Large intestine (tissue), 3 donors: ENCODE results near the gene PLCB1. TPM values are rescaled to one million over a fixed set of nuclear protein-coding genes. Genes with fewer than 3 reads are reported as not detected.

Experiments
- DNase-seq, 2 donors: peaks; one replicate each; pipeline versions ENCODE4 v3.0.0 to v3.0.0-alpha.2; 2013
- H3K27ac ChIP-seq: one replicate; pipeline ENCODE4 v1.5.1; 2013; ENCODE audit warnings: low read length
- H3K27me3 ChIP-seq: 2 replicates; pipeline ENCODE4 v1.6.1; 2013; ENCODE audit warnings: low read length; ENCODE audit not compliant: control insufficient read depth, insufficient read depth
- H3K36me3 ChIP-seq: 2 replicates; pipeline ENCODE4 v1.6.1; 2013; ENCODE audit warnings: low read length; ENCODE audit not compliant: control insufficient read depth, insufficient read depth
- H3K4me1 ChIP-seq: one replicate; pipeline ENCODE4 v1.6.1; 2013; ENCODE audit warnings: low read length; ENCODE audit not compliant: control insufficient read depth, insufficient read depth
- H3K4me3 ChIP-seq: one replicate; pipeline ENCODE4 v1.5.1; 2013; ENCODE audit warnings: low read length
- H3K9me3 ChIP-seq: one replicate; pipeline ENCODE4 v1.6.1; 2013; ENCODE audit warnings: mild to moderate bottlenecking, low read depth, low read length, moderate library complexity; ENCODE audit not compliant: control insufficient read depth
- WGBS: methylation state at CpG from one replicate; pipeline ENCODE4 v1.1.5; 2013; ENCODE audit warnings: low lambda C conversion rate; ENCODE audit not compliant: insufficient coverage; 5-methylcytosine and 5-hydroxymethylcytosine counted together
- polyA plus RNA-seq: library from polyadenylated mRNA; unstranded; fragments of 120-200 nt; gene quantifications from one replicate; pipeline ENCODE4 v1.2.1, GENCODE V29; 2013

The PLCB1 gene
- polyA plus RNA-seq, 1 donor: 7.4 TPM

DNA sequence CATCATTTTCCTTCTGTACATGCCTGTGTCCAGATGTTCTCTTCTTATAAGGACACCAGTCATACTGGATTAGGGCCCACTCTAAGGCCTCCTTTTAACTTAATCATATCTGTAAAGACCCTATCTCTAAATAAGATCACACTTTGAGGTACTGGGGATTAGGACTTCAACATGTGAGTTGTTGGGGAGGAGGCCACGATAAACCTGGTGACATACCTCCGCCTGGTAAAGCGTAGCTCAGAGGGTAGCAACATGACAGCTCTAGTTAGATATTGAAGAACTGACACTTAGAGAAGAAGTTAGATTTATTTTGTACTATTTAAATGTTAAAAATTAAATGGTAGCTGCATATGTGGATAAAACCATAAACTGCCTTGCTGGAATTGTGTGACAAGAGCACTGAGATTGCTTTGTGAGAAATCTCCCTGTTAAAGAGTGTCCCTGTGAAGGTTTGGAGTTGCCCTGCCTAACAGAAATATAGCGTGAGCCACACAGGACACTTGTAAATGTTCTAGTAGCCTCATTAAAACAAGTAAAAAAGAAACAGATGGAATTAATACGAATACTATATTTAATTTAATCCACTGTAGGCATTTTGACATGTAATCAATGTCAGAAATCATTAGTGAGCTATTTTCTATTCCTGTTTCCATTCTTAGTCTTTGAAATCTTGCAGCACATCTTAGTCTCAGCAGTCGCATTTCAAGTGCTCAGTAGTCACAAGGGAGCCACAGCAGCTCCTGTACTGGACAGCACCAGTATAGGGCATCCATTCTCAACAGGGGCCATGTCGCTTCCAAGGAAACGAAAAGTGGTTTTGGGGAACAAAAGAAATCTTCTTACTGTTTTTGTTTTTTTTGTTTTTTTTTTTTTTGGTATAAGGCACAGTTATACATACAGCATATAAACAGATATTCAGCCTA lies 13.4 kb downstream of the PLCB1 start:
- no peaks in the 10 kb centered on the region for H3K27me3 ChIP-seq
- H3K4me3 ChIP-seq: no peak overlapping the region
- 100% methylated on average over 3 of the region's 8 CpGs for WGBS
- no peaks in the 10 kb centered on the region for H3K36me3 ChIP-seq
- no peaks in the 10 kb centered on the region for H3K9me3 ChIP-seq
- no peak for DNase-seq
- no peak overlapping the region for H3K27ac ChIP-seq
- H3K4me1 ChIP-seq: no peaks in the 10 kb centered on the region

DNA sequence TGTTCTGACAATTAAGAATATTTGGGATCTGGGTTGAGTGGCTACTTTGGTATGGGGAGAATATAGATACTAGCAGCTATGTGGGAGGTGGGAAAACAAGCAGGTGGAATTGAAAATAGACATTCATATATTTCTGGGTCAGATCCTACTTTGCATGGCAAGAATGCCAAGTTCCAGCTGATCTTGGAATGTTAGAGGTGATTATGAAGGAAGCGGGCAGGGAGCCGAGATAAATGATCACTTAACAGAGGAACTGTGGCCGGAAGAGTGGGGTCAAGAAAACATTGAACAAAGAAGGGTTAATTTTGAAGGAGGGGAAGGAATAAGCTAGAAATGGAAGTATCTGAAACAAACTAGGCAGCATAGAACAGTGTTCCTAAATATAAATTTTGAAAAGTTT lies 15.4 kb downstream of the PLCB1 start:
- H3K36me3 ChIP-seq: no peaks in the 10 kb centered on the region

DNA sequence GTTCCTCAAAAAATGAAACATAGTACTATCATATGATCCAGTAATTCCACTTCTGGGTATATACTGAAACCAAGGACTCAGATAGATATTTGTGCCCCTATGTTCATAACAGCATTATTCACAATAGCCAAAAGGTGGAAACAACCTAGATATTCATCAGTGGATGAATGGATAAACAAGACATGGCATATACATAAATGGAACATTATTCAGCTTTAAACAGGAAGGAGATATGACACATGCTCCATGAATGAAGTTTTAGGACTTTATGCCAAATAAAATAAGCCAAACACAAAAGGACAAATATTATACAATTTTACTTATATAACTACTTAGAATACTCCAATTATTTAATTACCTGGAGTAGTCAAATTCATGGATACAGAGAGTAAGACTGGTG lies 16.4 kb downstream of the PLCB1 start:
- no peaks in the 10 kb centered on the region for H3K9me3 ChIP-seq
- no peak overlapping the region for H3K27ac ChIP-seq
- H3K4me3 ChIP-seq: no peak overlapping the region
- no peak for DNase-seq
- no peaks in the 10 kb centered on the region for H3K27me3 ChIP-seq
- no peaks in the 10 kb centered on the region for H3K36me3 ChIP-seq
- H3K4me1 ChIP-seq: no peaks in the 10 kb centered on the region

More for the DNA sequence above, 15.4 kb downstream of the PLCB1 start:
- no peak for DNase-seq
- WGBS: 100% methylated on average over 1 of the region's 3 CpGs
- H3K4me1 ChIP-seq: no peaks in the 10 kb centered on the region
- no peaks in the 10 kb centered on the region for H3K9me3 ChIP-seq
- no peaks in the 10 kb centered on the region for H3K27me3 ChIP-seq
- H3K4me3 ChIP-seq: no peak overlapping the region
- no peak overlapping the region for H3K27ac ChIP-seq

DNA sequence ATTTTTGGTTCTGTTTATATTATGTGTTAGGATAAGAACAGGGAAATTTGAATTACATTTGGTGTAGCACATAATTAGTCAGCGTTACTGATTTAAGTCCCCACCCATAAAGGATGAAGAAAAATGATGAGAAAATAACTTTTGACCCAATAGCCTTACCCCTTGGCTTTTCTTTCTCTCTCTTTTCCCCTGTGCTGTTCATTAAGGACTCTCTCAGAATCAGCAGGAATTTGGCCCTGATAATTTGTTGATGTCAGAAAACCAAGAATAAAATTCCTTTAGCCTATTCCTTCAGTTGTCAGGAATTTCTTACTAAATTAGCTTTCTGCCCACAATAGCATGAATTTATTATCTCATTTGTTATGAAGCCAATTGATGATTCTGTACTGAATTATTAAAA lies 18.5 kb downstream of the PLCB1 start:
- Histone ChIP-seq H3K27ac (no peak overlapping the region), H3K4me1 (no peaks in the 10 kb centered on the region), H3K4me3 (no peak overlapping the region), H3K9me3 (no peaks in the 10 kb centered on the region), H3K27me3 (no peaks in the 10 kb centered on the region), H3K36me3 (no peaks in the 10 kb centered on the region)
- WGBS: 71% methylated on average over 1 of the region's 1 CpG
- DNase-seq: no peak

DNA sequence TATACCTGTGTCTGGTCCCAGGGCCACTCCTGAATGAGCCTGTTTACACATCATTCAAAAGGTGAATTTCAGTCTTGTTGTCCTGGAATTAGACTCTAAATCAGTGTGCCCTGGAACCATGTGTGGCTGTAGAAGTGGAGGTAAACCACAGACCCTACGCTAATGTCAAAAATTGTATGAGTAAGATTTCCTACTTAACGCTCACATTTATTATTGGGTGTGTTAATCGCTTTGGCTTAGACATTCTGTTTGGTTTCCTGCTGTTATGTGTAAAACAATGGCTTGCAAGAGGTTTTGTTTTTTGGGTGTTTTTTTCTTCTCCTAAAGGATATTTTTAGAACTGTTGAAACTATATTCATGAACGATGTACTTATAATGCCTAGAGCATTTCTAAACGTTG lies 19.3 kb downstream of the PLCB1 start:
- no peak overlapping the region for H3K4me3 ChIP-seq
- H3K36me3 ChIP-seq: no peaks in the 10 kb centered on the region
- no peaks in the 10 kb centered on the region for H3K4me1 ChIP-seq
- H3K27ac ChIP-seq: no peak overlapping the region
- no peaks in the 10 kb centered on the region for H3K27me3 ChIP-seq
- H3K9me3 ChIP-seq: no peaks in the 10 kb centered on the region
- no peak for DNase-seq
- 92% methylated on average over 2 of the region's 5 CpGs for WGBS

DNA sequence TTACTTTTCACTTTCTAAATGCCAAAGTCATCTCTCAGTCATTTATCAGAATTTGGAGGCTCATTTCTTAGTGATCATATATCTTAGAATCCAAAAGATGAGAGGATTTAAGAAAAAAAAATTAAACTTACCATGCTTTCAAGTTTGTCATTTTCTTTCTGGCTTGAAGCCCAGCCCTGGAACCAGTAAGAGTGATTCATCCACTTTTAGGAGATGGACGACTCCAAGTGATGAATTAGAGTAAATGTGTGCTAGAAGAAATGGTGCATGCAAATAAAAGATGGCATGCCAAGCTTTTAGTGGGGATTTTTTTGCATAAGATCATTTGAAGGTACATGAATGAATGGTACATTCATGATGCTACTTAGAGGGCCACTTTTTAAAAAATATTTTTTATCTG lies 20.1 kb downstream of the PLCB1 start:
- 83% methylated on average over 1 of the region's 1 CpG for WGBS
- H3K36me3 ChIP-seq: no peaks in the 10 kb centered on the region
- H3K4me1 ChIP-seq: no peaks in the 10 kb centered on the region
- H3K27ac ChIP-seq: no peak overlapping the region
- no peaks in the 10 kb centered on the region for H3K27me3 ChIP-seq
- no peak for DNase-seq
- no peak overlapping the region for H3K4me3 ChIP-seq
- H3K9me3 ChIP-seq: no peaks in the 10 kb centered on the region

DNA sequence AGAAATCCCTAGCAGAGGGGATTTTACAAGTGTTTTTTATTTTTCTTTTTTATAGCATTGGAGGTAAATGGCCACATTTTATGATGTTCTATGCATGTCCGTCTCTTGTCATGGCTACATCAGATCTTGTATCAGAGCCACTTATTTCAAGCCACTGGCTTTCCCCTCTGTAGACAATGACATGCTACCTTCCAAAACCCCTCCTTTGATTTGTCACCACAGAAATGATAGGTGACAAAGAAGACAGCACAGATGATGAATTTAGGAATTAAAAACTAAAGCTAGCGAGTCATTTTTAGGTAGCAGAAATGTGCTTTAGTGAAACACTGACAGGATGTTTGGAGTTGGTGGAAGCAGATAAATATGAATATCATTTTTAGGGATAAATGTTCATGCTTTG lies 20.8 kb downstream of the PLCB1 start:
- WGBS: 100% methylated on average over 2 of the region's 2 CpGs
- H3K36me3 ChIP-seq: no peaks in the 10 kb centered on the region
- no peak for DNase-seq
- no peaks in the 10 kb centered on the region for H3K9me3 ChIP-seq
- no peak overlapping the region for H3K27ac ChIP-seq
- H3K27me3 ChIP-seq: no peaks in the 10 kb centered on the region
- no peaks in the 10 kb centered on the region for H3K4me1 ChIP-seq
- H3K4me3 ChIP-seq: no peak overlapping the region

DNA sequence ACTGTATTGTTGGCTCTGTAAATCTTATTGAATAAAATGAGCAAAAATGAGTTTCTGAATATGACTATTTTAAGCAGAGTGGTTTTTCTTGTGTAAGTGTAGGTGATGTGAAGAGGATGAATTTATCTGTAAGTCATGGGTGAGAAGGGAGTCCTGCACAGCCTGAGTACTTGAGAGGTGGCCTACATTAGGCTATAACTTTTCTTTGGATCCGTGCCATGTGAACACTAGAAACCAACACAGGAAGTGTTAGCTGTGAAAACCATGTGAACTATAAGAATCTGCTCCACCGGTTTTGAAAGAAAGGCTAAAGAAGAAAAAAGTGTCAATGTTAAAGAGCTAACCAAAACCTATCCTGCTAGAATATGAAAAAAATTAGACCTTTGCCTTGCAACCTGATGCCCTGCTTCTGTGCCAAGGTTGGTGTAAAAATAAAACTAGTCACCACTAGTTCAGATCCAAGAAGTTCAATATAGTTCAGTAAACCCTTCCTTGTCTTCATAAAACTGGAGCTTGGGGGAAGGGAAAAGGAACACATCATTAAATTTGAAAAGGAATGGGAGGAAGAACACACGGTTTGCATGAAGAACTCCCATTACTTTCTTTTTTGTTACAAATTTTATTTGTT lies 21.3 kb downstream of the PLCB1 start:
- Histone ChIP-seq H3K27ac (no peak overlapping the region), H3K4me3 (no peak overlapping the region), H3K4me1 (no peaks in the 10 kb centered on the region), H3K9me3 (no peaks in the 10 kb centered on the region), H3K27me3 (no peaks in the 10 kb centered on the region), H3K36me3 (no peaks in the 10 kb centered on the region)
- no CpG with 5 or more reads among the region's 3 CpGs for WGBS
- DNase-seq: no peak

DNA sequence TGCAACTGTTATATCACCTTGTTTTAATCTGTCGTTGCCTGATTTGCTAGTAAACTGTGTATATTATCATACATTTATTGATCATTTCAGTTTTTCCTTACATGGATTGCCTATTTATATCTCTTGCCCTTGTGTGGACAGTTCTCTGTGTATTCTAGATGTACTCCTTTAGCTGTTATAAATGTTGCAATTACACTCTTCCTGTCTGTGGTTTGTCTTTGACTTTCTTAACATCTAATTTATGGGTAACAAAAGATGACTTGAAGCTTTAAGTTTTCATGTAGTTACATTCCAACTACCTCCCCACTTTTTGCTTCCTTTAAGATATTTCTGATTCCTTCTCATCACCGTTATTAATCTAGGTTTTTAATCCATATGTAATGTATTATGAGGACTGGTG lies 22.6 kb downstream of the PLCB1 start:
- no peak for DNase-seq
- no peaks in the 10 kb centered on the region for H3K27me3 ChIP-seq
- no peak overlapping the region for H3K4me3 ChIP-seq
- H3K27ac ChIP-seq: no peak overlapping the region
- no peaks in the 10 kb centered on the region for H3K4me1 ChIP-seq
- 100% methylated on average over 1 of the region's 2 CpGs for WGBS
- H3K36me3 ChIP-seq: no peaks in the 10 kb centered on the region
- H3K9me3 ChIP-seq: no peaks in the 10 kb centered on the region

DNA sequence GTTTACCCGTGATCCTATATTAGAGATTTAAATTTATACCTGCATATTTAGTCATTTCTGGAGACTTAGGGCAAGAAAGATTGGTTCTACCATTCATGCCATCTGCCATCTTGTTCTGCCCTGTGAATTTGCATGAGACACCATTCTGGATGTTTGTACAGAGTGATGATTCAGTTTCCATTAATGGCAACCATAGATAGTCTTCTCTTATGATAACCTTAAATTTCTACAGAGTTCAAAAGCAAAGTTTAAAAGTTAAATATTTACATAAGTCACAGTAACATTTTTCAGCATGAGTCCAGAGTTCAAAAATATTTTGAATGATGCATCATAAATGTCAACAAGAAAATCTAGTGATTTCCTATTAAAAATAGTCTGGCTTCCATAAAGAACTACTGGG lies 23.2 kb downstream of the PLCB1 start:
- Histone ChIP-seq H3K9me3 (no peaks in the 10 kb centered on the region), H3K27me3 (no peaks in the 10 kb centered on the region), H3K4me1 (no peaks in the 10 kb centered on the region), H3K4me3 (no peak overlapping the region), H3K36me3 (no peaks in the 10 kb centered on the region), H3K27ac (peak overlapping the region; percentile 22)
- WGBS: 100% methylated on average over 1 of the region's 1 CpG
- no peak for DNase-seq

DNA sequence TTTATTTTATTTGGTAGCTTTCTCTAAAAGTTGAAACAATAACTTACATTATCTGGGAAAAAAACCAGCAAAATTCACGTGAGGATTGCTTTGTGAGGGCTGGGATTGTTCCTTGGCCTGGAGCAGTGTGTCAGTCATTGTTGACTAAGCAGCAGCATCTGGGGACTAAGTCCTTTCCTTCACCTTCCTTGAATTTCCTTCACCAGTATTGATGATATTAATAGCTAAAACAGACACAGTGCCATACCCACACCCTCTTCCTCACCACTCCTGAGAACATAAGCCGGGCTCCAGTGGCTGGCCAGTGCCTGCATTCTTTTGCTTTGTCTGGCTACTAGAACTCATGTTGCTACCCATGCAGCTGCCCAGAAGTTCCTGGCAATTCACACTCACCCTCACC lies 23.7 kb downstream of the PLCB1 start:
- H3K27ac ChIP-seq: peak overlapping the region; percentile 22
- no peaks in the 10 kb centered on the region for H3K4me1 ChIP-seq
- H3K36me3 ChIP-seq: no peaks in the 10 kb centered on the region
- no peak for DNase-seq
- no CpG with 5 or more reads among the region's 2 CpGs for WGBS
- no peaks in the 10 kb centered on the region for H3K9me3 ChIP-seq
- no peak overlapping the region for H3K4me3 ChIP-seq
- no peaks in the 10 kb centered on the region for H3K27me3 ChIP-seq
